Stimulated activated CD8-positive, alpha-beta memory T cell treated with anti-CD3 and anti-CD28 coated beads, Interleukin-12 subunit alpha, Interleukin-12 subunit beta, amount 100 ng/mL, for 24 hours (primary cell): ENCODE results near the gene ALOX5.
"Not testable (repeated sequence)": the region's sequence is repeated elsewhere in the genome, so short reads cannot be mapped to it uniquely, and the experiment has no call there.

Source experiments
- DNase-seq: peaks from one replicate; pipeline ENCODE4 v3.0.0-alpha.2; 2020; ENCODE audit errors: extremely low read depth

Gene ALOX5

DNA sequence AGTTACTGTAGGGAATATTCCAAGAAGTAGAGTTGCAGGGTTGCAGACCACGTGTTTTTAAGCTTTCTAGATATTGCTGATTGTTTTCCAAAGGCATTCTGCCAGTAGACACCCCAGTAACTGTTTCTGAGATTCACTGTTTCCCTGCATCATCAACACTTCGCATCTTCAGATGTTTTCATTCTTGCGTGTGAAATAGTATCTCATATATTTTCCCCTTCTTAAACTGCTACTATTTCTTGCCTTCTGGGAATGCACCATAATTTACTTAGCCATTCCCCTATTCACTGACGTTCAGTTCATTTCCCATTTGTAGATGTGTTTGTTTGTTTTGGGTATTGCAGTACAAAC, 30.7 kb downstream of the ALOX5 start:
- no peak for DNase-seq

DNA sequence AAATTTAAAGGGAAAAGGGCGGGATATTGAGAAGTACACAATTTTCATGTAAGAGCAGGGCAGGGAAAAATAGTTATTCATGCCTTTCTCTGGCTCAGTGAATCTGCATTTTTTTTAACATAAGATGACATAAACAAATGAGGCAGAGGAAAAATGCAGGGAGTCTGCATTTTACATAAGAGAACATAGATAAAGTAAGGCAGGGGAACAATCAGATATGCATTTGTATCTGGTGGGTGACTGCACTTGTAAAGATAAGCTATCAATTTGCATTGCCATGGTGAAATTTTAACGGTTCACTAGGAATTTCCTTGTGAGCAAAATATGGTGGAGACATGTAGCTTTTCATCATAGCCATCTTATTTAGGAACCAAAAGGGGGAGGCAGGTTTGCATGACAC, 33.5 kb downstream of the ALOX5 start:
- DNase-seq = no peak

DNA sequence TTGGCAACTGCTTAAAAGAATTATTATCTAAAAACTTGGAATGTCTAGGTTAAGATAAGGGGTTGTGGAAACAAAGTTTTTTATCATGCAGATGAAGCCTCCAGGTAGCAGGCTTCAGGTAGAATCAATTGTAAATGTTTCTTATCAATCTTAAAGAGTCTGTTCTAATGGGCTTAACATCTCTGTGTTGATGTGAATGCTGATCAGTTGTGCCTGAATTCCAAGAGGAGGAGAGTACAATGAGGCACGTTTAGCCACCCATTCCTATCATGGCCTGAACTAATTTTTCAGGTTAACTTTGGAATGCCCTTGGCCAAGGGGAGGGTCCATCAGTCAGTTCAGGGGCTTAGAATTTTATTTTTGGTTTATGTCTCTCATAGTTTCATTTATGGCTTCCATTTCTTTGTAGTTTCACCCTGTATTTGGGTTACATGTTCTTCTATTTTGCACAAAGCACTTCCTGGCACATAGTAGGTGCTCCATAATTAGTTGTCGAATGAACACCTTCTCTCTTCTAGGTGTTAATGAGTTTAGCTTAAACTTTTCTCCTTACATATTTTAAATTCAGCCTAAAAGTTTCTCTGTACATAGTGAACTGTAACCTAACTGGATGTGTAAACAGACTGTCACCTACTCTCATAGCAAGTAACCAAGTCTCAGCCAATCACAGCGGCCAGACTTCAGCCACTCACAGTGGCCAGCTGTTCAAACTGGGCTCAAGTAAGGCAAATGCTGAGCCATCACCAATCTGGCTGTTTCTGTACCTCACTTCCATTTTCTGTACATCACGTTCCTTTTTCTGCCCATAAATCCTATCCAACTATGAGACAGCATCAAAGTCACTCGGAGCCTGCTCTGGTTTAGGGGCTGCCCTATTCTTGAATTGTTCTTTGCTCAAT, 34.7 kb downstream of the ALOX5 start:
- DNase-seq = no peak

DNA sequence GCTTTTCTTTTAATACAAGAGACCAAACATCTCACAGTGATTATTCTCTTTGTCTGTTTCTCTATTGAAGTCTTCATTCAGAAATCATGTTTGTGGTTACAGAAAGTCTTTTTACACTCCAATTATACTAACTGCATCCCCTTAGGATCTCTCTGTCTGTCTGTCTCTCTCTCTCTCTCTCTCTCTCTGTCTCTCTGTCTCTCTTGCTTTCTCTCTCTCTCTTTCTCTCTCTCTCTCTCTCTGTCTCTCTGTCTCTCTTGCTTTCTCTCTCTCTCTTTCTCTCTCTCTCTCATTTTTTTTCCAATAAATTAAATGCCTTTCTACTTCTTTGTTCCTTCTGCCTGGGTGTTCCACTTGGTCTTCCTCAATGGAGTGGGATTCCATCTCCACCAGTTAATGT, 35.3 kb downstream of the ALOX5 start:
- not testable (repeated sequence) for DNase-seq

DNA sequence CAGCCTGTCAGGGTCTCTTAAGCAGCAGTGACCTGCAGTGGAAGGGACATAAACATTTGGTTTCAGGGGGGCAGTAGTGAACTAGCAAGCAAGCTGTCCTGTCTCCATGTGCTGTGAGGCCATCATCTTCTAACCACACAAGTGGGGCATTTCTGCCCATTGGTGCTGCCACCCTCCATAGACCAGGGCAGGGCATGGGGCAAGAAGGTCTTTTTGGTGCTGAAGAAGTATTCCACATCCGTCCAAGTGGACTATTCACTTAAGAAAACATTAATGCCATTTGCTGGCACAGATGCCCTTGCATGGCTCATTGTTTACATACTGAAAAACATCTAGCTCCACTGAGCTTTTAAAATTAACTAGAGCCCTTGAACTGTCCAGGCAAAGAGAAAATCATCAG, 35.8 kb downstream of the ALOX5 start:
- no peak for DNase-seq

DNA sequence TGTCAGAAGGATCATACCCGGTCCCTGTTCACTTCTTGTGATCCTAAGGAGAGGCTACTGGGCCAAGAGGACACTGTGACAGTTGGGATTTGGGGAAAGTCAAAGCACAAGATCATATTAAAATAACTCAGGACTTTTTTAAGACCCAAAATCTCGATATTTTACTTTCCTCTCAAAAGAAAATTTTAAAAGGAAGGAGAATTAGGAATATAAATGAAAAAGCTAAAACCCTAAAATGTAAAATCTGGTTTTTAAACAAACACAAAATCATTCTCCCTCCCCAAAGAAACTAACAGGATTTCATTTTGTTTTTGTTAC, 36.4 kb downstream of the ALOX5 start:
- DNase-seq = no peak

DNA sequence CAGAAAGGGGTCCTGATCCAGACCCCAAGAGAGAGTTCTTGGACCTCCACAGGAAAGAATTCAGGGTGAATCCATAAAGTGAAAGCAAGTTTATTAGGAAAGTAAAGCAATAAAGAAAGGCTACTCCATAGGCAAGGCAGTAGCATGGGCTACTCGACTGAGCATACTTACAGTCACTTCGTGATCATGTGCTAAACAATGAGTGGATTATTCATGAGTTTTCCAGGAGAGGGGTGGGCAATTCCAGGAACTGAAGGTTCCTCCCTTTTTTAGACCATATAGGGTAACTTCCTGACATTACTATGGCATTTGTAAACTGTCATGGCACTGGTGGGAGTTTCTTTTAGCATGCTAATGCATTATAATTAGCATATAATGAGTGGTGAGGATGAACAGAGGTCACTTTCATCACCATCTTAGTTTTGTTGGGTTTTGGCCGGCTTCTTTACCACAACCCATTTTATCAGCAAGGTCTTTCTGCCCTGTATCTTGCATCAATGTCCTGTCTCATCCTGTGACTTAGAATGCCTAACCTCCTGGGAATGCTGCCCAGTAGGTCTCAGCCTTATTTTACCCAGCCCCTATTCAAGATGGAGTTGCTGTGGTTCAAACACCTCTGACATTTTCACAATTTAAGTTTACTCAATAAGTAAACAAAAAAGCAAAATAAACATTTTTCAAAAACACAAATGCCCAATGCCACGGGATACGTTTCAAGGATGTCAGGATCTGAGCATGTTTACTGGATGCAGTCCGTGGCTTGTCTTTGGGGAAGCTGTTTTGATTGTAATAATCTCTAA, 37.0 kb downstream of the ALOX5 start:
- DNase-seq = no peak

DNA sequence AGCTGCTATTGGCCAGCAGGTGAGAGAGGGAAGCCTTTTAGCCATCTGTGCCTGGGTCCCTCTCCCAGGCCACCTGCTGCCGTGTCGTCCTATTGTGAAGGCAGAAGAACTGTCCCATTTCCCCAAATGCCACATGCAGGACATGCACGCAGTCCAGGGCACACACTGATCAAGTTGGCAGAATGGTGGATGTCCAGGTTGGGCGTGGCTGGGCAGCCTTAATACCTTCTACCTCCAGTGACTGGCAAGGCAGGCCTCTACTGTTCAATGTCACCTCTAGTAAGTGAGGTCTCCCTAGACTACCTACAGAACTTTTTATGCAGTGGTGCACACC, 37.6 kb downstream of the ALOX5 start:
- no peak for DNase-seq

DNA sequence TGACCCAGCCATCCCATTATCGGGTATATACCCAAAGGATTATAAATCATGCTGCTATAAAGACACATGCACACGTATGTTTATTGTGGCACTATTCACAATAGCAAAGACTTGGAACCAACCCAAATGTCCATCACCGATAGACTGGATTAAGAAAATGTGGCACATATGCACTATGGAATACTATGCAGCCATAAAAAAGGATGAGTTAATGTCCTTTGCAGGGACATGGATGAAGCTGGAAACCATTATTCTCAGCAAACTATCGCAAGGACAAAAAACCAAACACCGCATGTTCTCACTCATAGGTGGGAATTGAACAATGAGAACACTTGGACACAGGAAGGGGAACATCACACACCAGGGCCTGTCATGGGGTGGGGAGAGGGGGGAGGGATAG, 41.0 kb downstream of the ALOX5 start:
- not testable (repeated sequence) for DNase-seq

DNA sequence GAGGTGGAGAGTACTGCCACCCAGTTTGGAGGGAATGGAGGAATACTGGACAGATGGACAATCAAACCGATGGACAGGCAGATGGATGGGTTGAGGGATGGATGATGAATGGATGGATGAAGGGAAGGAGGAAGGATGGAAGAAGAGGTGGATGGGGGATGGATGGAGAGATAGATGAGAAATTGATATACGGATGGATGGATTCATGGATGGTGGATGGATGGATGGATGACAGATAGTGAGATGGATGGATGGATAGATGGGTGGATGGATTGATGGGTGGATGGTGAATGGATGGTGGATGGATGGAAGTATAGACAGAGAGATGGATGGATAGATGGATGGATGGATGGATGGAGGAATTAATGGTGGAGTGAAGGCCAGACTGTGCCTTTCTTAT, 42.6 kb downstream of the ALOX5 start:
- no peak for DNase-seq

DNA sequence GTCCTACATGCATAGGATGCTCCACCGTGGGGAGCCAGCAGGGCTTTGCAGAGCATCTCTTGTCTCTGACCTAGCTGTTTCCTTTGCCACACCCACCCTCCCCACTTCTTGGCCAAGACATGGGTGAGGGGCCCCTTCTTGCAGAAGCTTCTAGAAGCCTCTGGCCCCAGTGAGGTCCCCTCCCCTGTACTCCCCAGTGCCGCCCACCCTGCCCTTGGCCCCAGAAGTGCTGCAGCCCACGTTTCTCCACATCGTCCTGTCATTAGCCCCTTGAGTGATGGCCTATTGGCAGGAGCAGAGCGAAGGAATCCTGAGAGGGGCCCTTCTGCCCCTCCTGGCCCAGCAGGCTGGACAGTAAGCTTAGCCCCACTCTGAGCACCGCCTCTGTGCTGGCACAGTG, 43.7 kb downstream of the ALOX5 start:
- no peak for DNase-seq

DNA sequence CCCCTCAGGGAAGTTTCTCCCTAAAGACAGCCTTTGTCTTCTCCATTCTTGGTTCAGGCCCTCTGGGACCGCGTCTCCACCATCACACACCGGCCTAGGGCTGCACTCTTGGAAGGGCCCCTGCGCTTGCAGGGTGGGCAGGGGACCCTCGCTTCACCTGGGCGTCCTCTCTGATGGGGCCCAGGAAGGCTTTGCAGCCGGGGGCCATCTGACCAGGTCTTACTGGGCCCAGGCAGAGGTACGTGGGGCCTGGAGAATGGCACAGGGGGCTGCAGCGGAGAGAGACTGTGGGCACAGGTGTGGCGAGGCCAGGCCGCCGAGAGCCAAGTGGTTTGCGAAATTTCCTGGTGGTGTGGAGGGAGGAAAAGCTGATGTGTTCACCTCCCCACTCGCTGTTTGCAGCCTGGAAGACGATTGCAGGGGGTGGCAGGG, 44.4 kb downstream of the ALOX5 start:
- DNase-seq = no peak

DNA sequence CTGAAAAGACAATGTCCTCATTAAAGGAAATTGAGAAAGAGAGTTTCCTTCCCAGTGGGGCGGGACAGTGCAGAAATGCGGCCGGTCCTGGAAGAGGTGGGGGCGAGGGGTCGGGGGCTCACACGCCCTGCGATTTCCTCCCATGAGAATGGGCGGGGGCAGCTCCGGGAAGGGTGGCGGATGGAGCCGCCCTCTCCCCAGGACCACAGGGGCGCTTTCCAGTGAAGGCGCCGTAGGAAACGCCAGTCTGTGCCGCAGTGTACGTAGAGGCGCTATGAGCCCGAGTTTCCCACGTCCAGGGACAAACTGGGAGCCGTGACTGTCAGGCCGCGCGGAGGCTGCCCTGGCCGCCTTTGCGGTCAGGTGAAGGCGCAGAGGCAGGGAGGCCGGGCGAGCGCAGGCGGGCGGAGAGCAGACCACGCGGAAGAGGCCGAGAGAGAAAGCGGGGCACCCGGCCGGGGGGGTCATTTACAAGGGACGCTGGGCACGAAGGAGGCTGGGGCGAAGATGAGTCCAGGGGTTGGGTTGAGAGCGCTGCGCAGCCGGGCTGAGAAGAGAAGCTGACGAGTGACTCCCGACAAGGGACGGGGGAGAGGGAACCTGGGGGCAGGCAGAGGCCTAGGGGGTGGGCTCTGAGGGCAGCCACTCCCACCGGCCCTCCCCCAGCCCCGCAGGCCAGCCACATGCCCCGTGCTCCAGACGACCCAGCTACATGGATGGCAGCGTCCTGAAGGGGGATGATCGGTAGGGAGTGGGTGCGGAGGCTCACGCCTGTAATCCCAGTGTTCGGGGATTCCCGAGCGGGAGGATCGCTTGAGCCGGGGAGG, 45.0 kb downstream of the ALOX5 start:
- DNase-seq = no peak

DNA sequence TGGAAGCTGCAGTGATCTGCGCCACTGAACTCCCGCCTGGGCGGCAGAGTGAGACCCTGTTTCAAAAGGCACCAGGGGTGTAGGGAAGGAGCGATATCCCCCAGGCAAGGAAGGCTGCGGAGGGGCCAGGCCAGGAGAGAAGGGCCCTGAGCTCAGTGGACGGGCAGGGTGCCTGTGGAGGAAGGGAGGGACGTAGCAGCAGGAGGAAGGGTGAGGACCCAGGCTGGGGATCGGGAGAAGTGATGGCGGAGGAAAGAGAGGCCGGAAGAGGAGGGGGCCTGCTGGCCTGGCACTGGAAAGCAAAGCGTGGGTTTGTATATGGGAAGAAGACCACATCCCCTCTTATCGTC, 45.6 kb downstream of the ALOX5 start:
- no peak for DNase-seq

DNA sequence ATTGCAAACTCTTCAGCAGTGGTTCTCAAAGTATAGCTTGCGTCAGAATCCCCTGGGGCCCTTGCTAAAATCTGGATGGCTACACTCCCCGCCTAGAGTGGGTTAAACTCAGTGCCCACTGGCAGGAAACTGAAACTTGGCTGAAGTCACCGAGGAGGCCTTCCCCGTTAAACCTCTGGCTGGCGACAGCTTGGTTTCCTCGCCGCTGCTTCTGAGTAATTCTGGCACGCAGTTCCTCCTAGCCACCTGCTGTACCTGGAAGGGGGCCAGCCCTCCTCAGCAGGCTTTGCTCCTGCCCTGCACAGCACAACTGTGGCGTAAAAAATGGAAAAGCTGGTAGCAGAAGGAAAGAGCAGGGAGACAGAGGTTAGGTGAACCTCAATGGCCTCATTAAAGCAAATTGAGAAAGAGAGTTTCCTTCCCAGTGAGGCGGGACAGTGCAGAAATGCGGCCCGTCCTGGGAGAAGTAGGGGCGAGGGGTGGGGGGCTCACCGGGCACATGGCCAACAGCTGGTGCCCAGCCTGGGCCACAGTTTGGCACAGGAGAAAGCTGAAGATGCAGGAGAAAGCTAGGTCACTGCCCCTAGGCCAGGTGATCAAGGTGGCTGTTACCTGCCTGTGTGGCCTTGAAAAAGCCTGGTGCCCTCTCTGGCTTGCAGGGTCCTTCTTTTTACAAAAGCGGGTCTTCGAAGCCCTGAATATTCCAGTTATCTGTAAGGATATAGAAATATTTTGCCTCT, 46.6 kb downstream of the ALOX5 start:
- no peak for DNase-seq

DNA sequence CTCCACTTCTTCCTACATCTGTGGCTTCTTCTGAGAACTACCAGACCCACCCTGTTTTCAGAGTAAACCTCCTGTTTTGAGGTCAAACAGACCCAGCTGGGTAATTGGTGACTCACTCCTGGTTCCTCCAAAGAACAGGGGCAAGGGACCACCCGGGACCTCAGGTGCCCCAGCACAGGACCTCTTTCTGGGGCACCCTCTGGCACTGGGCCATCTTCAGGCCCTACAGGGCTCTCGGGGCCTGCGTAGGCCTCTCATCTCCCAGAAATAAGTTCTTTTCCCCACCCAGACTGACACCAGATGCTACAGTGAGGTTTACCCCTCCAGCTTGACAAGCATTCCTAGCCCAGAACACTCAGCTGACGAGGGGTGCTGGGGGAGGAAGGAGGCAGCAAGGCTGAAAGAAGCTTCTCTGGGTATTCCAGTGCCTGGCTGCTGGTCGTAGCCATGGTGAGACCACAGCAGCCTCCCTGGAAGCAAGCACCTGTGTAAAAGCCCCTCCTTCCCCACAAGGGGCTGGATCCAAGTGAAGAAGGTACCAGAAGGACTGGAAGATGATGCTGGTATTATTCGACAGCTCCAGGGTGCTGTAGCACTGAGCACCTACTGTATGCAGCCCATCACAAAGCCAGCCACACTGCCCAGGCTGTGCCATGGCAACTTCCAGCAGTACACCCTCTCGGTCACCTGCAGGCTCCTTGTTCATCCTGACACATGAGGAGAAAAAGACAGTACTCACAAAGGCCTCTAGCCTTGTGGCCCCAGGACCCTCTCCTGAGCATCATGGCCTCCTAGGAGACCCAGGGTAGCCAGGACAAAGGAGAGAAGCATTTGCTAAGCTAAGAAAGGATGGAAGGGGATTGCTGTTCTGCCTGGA, 47.4 kb downstream of the ALOX5 start:
- no peak for DNase-seq

DNA sequence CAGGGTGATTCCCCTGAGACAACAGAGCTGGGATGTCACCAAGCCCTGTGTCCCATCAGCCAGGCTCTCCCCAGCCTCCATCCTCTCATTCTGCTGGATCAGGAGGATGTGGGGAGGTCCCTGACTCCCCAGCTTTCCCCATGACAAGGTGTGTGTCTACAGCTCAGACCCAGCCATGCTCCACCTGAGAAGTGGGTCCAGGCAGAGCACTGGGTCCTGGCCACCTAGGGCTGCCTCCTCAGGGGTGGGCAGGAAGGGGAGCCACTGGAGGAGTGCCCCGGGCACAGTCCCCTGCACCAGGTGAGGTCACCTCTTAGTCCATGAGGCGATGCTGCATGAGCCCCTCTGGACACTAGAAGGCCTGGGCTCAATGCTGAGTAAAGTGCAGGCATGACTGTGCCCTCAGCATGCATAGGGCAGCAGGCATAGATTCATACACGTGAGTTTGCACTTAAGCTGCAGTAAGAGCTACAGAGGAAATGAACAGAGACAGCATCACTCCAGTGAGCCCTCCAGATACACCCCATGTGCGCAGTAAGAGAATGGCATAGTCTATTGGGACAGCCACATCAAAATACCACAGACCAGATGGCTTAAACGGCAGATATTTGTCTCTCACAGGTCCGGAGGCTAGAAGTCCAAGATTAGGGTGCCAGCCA, 48.3 kb downstream of the ALOX5 start:
- DNase-seq = no peak

DNA sequence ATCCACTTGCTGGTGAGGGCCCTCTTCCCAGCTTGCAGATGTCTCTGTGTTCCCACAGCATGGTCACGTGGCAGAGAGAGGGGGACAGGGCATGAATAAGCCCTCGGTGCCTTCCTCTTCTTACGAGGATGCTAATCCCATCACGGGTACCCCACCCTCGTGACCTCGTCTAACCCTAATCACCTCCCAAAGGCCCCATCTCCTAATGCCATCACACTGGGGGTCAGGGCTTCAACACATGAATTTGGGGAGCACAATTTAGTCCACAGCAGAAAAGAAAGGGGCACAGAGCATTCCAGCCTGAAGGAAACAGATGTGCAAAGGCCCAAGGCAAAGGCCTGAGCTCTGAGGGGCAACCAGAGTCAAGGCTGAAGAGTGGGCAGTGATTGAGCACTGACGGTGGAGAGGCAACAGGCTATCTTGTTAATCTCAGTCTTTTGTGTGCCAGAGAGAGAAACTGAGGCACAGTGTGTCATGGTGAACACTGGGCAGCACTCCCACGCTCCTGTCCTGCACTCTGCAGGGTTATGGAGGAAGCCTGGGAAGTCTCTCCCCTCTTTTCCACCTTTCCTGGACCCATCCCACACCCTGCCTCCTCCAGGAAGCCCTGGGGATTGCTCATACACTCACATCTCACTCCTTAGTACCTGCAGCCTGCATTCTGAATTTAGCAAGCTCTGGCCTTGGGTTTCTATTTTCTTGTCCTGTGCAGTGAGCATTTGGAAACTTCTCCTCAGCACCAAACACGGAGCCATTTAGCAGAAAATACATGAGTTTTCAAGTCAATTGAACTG, 49.0 kb downstream of the ALOX5 start:
- DNase-seq = no peak

DNA sequence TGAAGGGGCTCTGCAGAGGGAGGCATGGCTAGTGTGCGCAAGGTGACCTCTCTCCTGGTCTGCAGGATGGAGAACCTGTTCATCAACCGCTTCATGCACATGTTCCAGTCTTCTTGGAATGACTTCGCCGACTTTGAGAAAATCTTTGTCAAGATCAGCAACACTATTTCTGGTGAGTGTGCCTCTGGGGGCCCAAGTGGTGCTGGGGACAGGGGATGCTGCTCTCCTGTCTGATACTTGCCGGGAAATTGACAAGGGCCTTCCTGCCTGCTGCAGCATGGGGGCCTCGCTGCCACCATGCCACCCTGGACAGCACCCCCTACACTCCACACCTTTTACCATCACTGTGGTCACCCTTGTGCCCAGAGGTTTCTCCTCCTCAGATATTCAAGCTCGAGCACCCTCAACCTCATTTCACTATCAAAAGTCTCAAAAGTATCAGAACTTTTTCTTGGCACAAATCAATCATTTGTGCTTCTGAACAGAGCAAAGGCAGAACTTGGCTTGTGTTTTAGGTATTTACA, 50.0 kb downstream of the ALOX5 start:
- no peak for DNase-seq
